ENCODE measurements around the gene FOLR1.
"Not testable (repeated sequence)": the region's sequence is repeated elsewhere in the genome, so short reads cannot be mapped to it uniquely, and the experiment has no call there.

The FOLR1 gene

GRCh38 chr11:72191961-72192381, at the start of gene FOLR1:
FOLR1 (plus strand) TSS chr11:72192140; CDS start chr11:72192174, 34 bp downstream.
- no peak within 1 kb of the TSS for H3K27ac ChIP-seq (ENCODE audit: low read depth, low read length)

GRCh38 chr11:72142543-72142942, 49.4 kb upstream of the FOLR1 start:
- not testable (repeated sequence) for H3K4me3 ChIP-seq (ENCODE audit: low read depth in 1 of 2, low read length in 2 of 2); H3K9me3 ChIP-seq (ENCODE audit: control insufficient read depth in 1 of 2, low read length in 2 of 2); H3K36me3 ChIP-seq (ENCODE audit: control insufficient read depth in 1 of 2, insufficient read depth in 2 of 2, low read length in 2 of 2); H3K27me3 ChIP-seq (ENCODE audit: control insufficient read depth in 1 of 2, insufficient read depth in 2 of 2, low read length in 2 of 2); H3K9ac ChIP-seq (ENCODE audit: low read depth in 1 of 2, low read length in 2 of 2); H3K4me1 ChIP-seq (ENCODE audit: control insufficient read depth in 1 of 2, insufficient read depth in 2 of 2, low read length in 2 of 2); H3K27ac ChIP-seq (ENCODE audit: low read depth, low read length)

More at GRCh38 chr11:72191961-72192381, at the start of gene FOLR1:
- Histone ChIP-seq H3K4me1 (ENCODE audit: control insufficient read depth in 1 of 2, insufficient read depth in 2 of 2, low read length in 2 of 2) (no peaks in the 10 kb centered on the region), H3K27me3 (ENCODE audit: control insufficient read depth in 1 of 2, insufficient read depth in 2 of 2, low read length in 2 of 2) (no peaks in the 10 kb centered on the region), H3K36me3 (ENCODE audit: control insufficient read depth in 1 of 2, insufficient read depth in 2 of 2, low read length in 2 of 2) (no peaks in the 10 kb centered on the region), H3K9ac (ENCODE audit: low read depth in 1 of 2, low read length in 2 of 2) (no peak within 1 kb of the TSS), H3K4me3 (ENCODE audit: low read depth in 1 of 2, low read length in 2 of 2) (no peak within 1 kb of the TSS), H3K9me3 (ENCODE audit: control insufficient read depth in 1 of 2, low read length in 2 of 2) (no peaks in the 10 kb centered on the region)

- H3K4me1 ChIP-seq (ENCODE audit: control insufficient read depth in 1 of 2, insufficient read depth in 2 of 2, low read length in 2 of 2): no peaks in the 10 kb centered on the region
- no peak overlapping the region for H3K9ac ChIP-seq (ENCODE audit: low read depth in 1 of 2, low read length in 2 of 2)
- no peak overlapping the region for H3K4me3 ChIP-seq (ENCODE audit: low read depth in 1 of 2, low read length in 2 of 2)
- no peaks in the 10 kb centered on the region for H3K36me3 ChIP-seq (ENCODE audit: control insufficient read depth in 1 of 2, insufficient read depth in 2 of 2, low read length in 2 of 2)
- no peaks in the 10 kb centered on the region for H3K27me3 ChIP-seq (ENCODE audit: control insufficient read depth in 1 of 2, insufficient read depth in 2 of 2, low read length in 2 of 2)
- no peaks in the 10 kb centered on the region for H3K9me3 ChIP-seq (ENCODE audit: control insufficient read depth in 1 of 2, low read length in 2 of 2)
- no peak overlapping the region for H3K27ac ChIP-seq (ENCODE audit: low read depth, low read length)
These were observed 47.0 kb upstream of the FOLR1 start for GRCh38 chr11:72144807-72145565.

GRCh38 chr11:72146625-72147024, 45.3 kb upstream of the FOLR1 start:
- Histone ChIP-seq H3K9ac (ENCODE audit: low read depth in 1 of 2, low read length in 2 of 2) (no peak overlapping the region), H3K9me3 (ENCODE audit: control insufficient read depth in 1 of 2, low read length in 2 of 2) (no peaks in the 10 kb centered on the region)

GRCh38 chr11:72150882-72151281, 41.1 kb upstream of the FOLR1 start:
- Histone ChIP-seq H3K36me3 (ENCODE audit: control insufficient read depth in 1 of 2, insufficient read depth in 2 of 2, low read length in 2 of 2) (no peaks in the 10 kb centered on the region), H3K27ac (ENCODE audit: low read depth, low read length) (no peak overlapping the region), H3K4me3 (ENCODE audit: low read depth in 1 of 2, low read length in 2 of 2) (no peak overlapping the region), H3K27me3 (ENCODE audit: control insufficient read depth in 1 of 2, insufficient read depth in 2 of 2, low read length in 2 of 2) (no peaks in the 10 kb centered on the region), H3K9me3 (ENCODE audit: control insufficient read depth in 1 of 2, low read length in 2 of 2) (no peaks in the 10 kb centered on the region), H3K9ac (ENCODE audit: low read depth in 1 of 2, low read length in 2 of 2) (no peak overlapping the region), H3K4me1 (ENCODE audit: control insufficient read depth in 1 of 2, insufficient read depth in 2 of 2, low read length in 2 of 2) (no peaks in the 10 kb centered on the region)

More at GRCh38 chr11:72146625-72147024, 45.3 kb upstream of the FOLR1 start:
- H3K4me1 ChIP-seq (ENCODE audit: control insufficient read depth in 1 of 2, insufficient read depth in 2 of 2, low read length in 2 of 2): no peaks in the 10 kb centered on the region
- H3K36me3 ChIP-seq (ENCODE audit: control insufficient read depth in 1 of 2, insufficient read depth in 2 of 2, low read length in 2 of 2): no peaks in the 10 kb centered on the region
- no peak overlapping the region for H3K4me3 ChIP-seq (ENCODE audit: low read depth in 1 of 2, low read length in 2 of 2)
- H3K27ac ChIP-seq (ENCODE audit: low read depth, low read length): no peak overlapping the region
- H3K27me3 ChIP-seq (ENCODE audit: control insufficient read depth in 1 of 2, insufficient read depth in 2 of 2, low read length in 2 of 2): no peaks in the 10 kb centered on the region

GRCh38 chr11:72153874-72154273, 38.1 kb upstream of the FOLR1 start:
- not testable (repeated sequence) for H3K27me3 ChIP-seq (ENCODE audit: control insufficient read depth in 1 of 2, insufficient read depth in 2 of 2, low read length in 2 of 2); H3K36me3 ChIP-seq (ENCODE audit: control insufficient read depth in 1 of 2, insufficient read depth in 2 of 2, low read length in 2 of 2); H3K4me3 ChIP-seq (ENCODE audit: low read depth in 1 of 2, low read length in 2 of 2); H3K4me1 ChIP-seq (ENCODE audit: control insufficient read depth in 1 of 2, insufficient read depth in 2 of 2, low read length in 2 of 2); H3K9ac ChIP-seq (ENCODE audit: low read depth in 1 of 2, low read length in 2 of 2); H3K9me3 ChIP-seq (ENCODE audit: control insufficient read depth in 1 of 2, low read length in 2 of 2); H3K27ac ChIP-seq (ENCODE audit: low read depth, low read length)

GRCh38 chr11:72154816-72155215, 37.1 kb upstream of the FOLR1 start:
- Histone ChIP-seq H3K9me3 (ENCODE audit: control insufficient read depth in 1 of 2, low read length in 2 of 2) (no peaks in the 10 kb centered on the region), H3K4me1 (ENCODE audit: control insufficient read depth in 1 of 2, insufficient read depth in 2 of 2, low read length in 2 of 2) (no peaks in the 10 kb centered on the region), H3K27ac (ENCODE audit: low read depth, low read length) (no peak overlapping the region), H3K9ac (ENCODE audit: low read depth in 1 of 2, low read length in 2 of 2) (no peak overlapping the region), H3K36me3 (ENCODE audit: control insufficient read depth in 1 of 2, insufficient read depth in 2 of 2, low read length in 2 of 2) (no peaks in the 10 kb centered on the region), H3K27me3 (ENCODE audit: control insufficient read depth in 1 of 2, insufficient read depth in 2 of 2, low read length in 2 of 2) (peaks cover 0 to 2% of the 10 kb centered on the region in 2 donors), H3K4me3 (ENCODE audit: low read depth in 1 of 2, low read length in 2 of 2) (no peak overlapping the region)

GRCh38 chr11:72155751-72156150, 36.2 kb upstream of the FOLR1 start:
- peaks cover 0 to 2% of the 10 kb centered on the region in 2 donors for H3K27me3 ChIP-seq (ENCODE audit: control insufficient read depth in 1 of 2, insufficient read depth in 2 of 2, low read length in 2 of 2)
- no peaks in the 10 kb centered on the region for H3K36me3 ChIP-seq (ENCODE audit: control insufficient read depth in 1 of 2, insufficient read depth in 2 of 2, low read length in 2 of 2)
- H3K4me1 ChIP-seq (ENCODE audit: control insufficient read depth in 1 of 2, insufficient read depth in 2 of 2, low read length in 2 of 2): no peaks in the 10 kb centered on the region
- H3K9ac ChIP-seq (ENCODE audit: low read depth in 1 of 2, low read length in 2 of 2): no peak overlapping the region
- no peaks in the 10 kb centered on the region for H3K9me3 ChIP-seq (ENCODE audit: control insufficient read depth in 1 of 2, low read length in 2 of 2)
- H3K4me3 ChIP-seq (ENCODE audit: low read depth in 1 of 2, low read length in 2 of 2): no peak overlapping the region
- H3K27ac ChIP-seq (ENCODE audit: low read depth, low read length): no peak overlapping the region

GRCh38 chr11:72157131-72157530, 34.8 kb upstream of the FOLR1 start:
- no peaks in the 10 kb centered on the region for H3K4me1 ChIP-seq (ENCODE audit: control insufficient read depth in 1 of 2, insufficient read depth in 2 of 2, low read length in 2 of 2)
- peaks cover 0 to 2% of the 10 kb centered on the region in 2 donors for H3K27me3 ChIP-seq (ENCODE audit: control insufficient read depth in 1 of 2, insufficient read depth in 2 of 2, low read length in 2 of 2)
- no peak overlapping the region for H3K9ac ChIP-seq (ENCODE audit: low read depth in 1 of 2, low read length in 2 of 2)
- H3K9me3 ChIP-seq (ENCODE audit: control insufficient read depth in 1 of 2, low read length in 2 of 2): no peaks in the 10 kb centered on the region
- no peak overlapping the region for H3K27ac ChIP-seq (ENCODE audit: low read depth, low read length)
- no peaks in the 10 kb centered on the region for H3K36me3 ChIP-seq (ENCODE audit: control insufficient read depth in 1 of 2, insufficient read depth in 2 of 2, low read length in 2 of 2)
- H3K4me3 ChIP-seq (ENCODE audit: low read depth in 1 of 2, low read length in 2 of 2): no peak overlapping the region

GRCh38 chr11:72160319-72160718, 31.6 kb upstream of the FOLR1 start:
- Histone ChIP-seq H3K4me3 (ENCODE audit: low read depth in 1 of 2, low read length in 2 of 2) (no peak overlapping the region), H3K9me3 (ENCODE audit: control insufficient read depth in 1 of 2, low read length in 2 of 2) (no peaks in the 10 kb centered on the region), H3K9ac (ENCODE audit: low read depth in 1 of 2, low read length in 2 of 2) (no peak overlapping the region), H3K27ac (ENCODE audit: low read depth, low read length) (no peak overlapping the region), H3K27me3 (ENCODE audit: control insufficient read depth in 1 of 2, insufficient read depth in 2 of 2, low read length in 2 of 2) (peaks cover 0 to 2% of the 10 kb centered on the region in 2 donors), H3K4me1 (ENCODE audit: control insufficient read depth in 1 of 2, insufficient read depth in 2 of 2, low read length in 2 of 2) (no peaks in the 10 kb centered on the region), H3K36me3 (ENCODE audit: control insufficient read depth in 1 of 2, insufficient read depth in 2 of 2, low read length in 2 of 2) (no peaks in the 10 kb centered on the region)
